Measurements from ENCODE around the gene NNMT. TPM values are rescaled to one million over a fixed set of nuclear protein-coding genes. Genes with fewer than 3 reads are reported as not detected.

Gene NNMT
- polyA plus RNA-seq, 1 of the 3 experiments (the other 2 are of a cell fraction), result 84.6 TPM

GRCh38 chr11:114272311-114272710 lies 23.9 kb upstream of the NNMT start (continued):
- TF ChIP-seq REST (IDR thresholded peaks at IDR 0.05; ENCODE audit: low read depth, low read length) (no peak), SMC3 (IDR thresholded peaks at IDR 0.05; ENCODE audit: low read depth, low read length) (no peak), TCF12 (IDR thresholded peaks at IDR 0.05) (no peak), MEF2A (IDR thresholded peaks at IDR 0.05; ENCODE audit: borderline replicate concordance, low read depth) (no peak), FOSL2 (IDR thresholded peaks at IDR 0.05; ENCODE audit: borderline replicate concordance, low read depth) (no peak)

GRCh38 chr11:114273071-114273470 lies 23.1 kb upstream of the NNMT start:
- WGBS (ENCODE audit: low lambda C conversion rate), result 49% methylated on average over 3 of the region's 3 CpGs
- ChIA-PET POLR2A (no interaction called here), CTCF (interaction anchor here (15.2 kb wide), 1 partner anchor 13 kb away, joined by 143 read pairs; no protein-coding TSS in a partner anchor)
- Histone ChIP-seq H3F3A (replicated peaks; ENCODE audit: insufficient read depth) (no peaks in the 10 kb centered on the region), H3K9me2 (no peaks in the 10 kb centered on the region), H4K20me1 (ENCODE audit: insufficient read depth) (no peaks in the 10 kb centered on the region), H3K4me3 (ENCODE audit: low read depth in 2 of 2, low read length in 1 of 2) (no peak overlapping the region), H3K9me3 (no peaks in the 10 kb centered on the region), H3K27me3 (ENCODE audit: insufficient read depth) (peaks cover 55% of the 10 kb centered on the region), H3K4me2 (no peak overlapping the region), H3K36me3 (replicated peaks in 1 of 2; ENCODE audit: control insufficient read depth in 1 of 2, insufficient read depth in 2 of 2, low read length in 1 of 2) (no peaks in the 10 kb centered on the region), H3K79me2 (ENCODE audit: insufficient read depth) (no peaks in the 10 kb centered on the region), H3K27ac (ENCODE audit: low read depth in 2 of 2, low read length in 1 of 2) (no peak overlapping the region), H3K4me1 (ENCODE audit: control insufficient read depth in 1 of 2, insufficient read depth in 2 of 2, low read depth in 1 of 2, low read length in 1 of 2) (no peaks in the 10 kb centered on the region), H3K9ac (no peak overlapping the region), H2AFZ (ENCODE audit: low read depth) (no peak overlapping the region)
- DNase-seq, result no peak
- TF ChIP-seq MAX (IDR thresholded peaks at IDR 0.05; ENCODE audit: low read depth), result no peak
- no peak for TF ChIP-seq TAF1 (IDR thresholded peaks at IDR 0.05; ENCODE audit: borderline replicate concordance, low read depth, low read length)
- no peak for TF ChIP-seq CTCF (IDR thresholded peaks at IDR 0.05)
- no peak for TF ChIP-seq FOSL2 (IDR thresholded peaks at IDR 0.05; ENCODE audit: borderline replicate concordance, low read depth)
- no peak for TF ChIP-seq GATA2 (CRISPR knock-in tag; IDR thresholded peaks at IDR 0.05)
- no peak for TF ChIP-seq USF1 (IDR thresholded peaks at IDR 0.05; ENCODE audit: borderline replicate concordance, low read depth)
- TF ChIP-seq TEAD4 (IDR thresholded peaks at IDR 0.05; ENCODE audit: borderline replicate concordance, insufficient read depth), result no peak
- no peak for TF ChIP-seq SIN3A (IDR thresholded peaks at IDR 0.05; ENCODE audit: borderline replicate concordance, low read depth, low read length)
- no peak for TF ChIP-seq ELF1 (IDR thresholded peaks at IDR 0.05)
- no peak for TF ChIP-seq IRF3 (IDR thresholded peaks at IDR 0.05; ENCODE audit: low read depth, low read length)
- TF ChIP-seq MXI1 (IDR thresholded peaks at IDR 0.05; ENCODE audit: low read depth, low read length), result no peak
- TF ChIP-seq GABPA (IDR thresholded peaks at IDR 0.05; ENCODE audit: low read depth), result no peak
- no peak for TF ChIP-seq NFIC (IDR thresholded peaks at IDR 0.05; ENCODE audit: borderline replicate concordance)
- TF ChIP-seq FOXJ3 (CRISPR knock-in tag; IDR thresholded peaks at IDR 0.05), result no peak
- TF ChIP-seq RXRA (IDR thresholded peaks at IDR 0.05; ENCODE audit: borderline replicate concordance, low read depth), result no peak
- TF ChIP-seq MEF2A (IDR thresholded peaks at IDR 0.05; ENCODE audit: borderline replicate concordance, low read depth), result no peak
- TF ChIP-seq JUND (IDR thresholded peaks at IDR 0.05), result no peak
